ENCODE data around the gene ZNF669.
"Not testable (repeated sequence)": the region's sequence is repeated elsewhere in the genome, so short reads cannot be mapped to it uniquely, and the experiment has no call there.

The ZNF669 gene

DNA sequence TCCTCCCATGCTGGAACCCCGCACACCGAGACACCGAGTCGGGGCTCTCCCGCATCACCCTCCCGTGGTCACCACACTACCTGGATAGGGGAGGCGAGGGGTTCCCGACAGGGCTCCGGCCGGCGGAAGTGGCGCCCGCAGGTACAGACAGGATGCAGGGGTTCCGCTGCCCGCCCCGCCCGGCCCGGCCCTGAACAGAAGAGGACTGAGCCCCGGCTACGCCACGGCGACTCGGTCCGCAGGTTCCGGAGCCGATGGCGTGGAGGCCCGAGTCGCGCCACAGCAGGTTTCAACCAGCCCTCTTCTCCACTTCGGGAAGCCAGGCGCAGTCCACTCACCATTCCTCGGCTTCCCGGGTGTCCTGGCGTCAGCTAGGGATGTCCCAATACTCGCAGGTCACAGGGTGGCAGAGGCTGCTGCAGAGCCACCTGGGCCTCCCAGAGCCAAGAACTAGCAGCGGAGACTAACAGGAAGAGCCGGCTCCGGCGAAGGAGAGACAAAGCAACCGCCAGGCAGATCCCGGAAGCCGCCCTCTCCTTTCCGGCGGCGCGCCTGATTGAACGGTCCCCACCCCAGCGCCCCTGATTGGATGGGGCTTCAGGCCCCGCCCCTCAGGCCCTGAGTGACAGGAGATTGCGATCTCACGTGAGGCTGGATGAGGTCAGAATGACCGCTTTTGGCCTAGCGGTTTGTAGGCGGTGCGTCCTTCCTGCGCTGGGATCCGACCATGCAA lies at the start of gene ZNF669:
Gene ZNF669, minus strand, starts transcription at position 498 of the 733 bp plus-strand sequence. Its CDS starts 157 bp downstream, at position 341.
- DNase-seq: peak; percentile 92 to 93

GRCh38 chr1:247147781-247148180 lies 43.6 kb upstream of the ZNF669 start:
- no peak for DNase-seq

- DNase-seq: not testable (repeated sequence)
Measured at GRCh38 chr1:247147120-247147519, 43.0 kb upstream of the ZNF669 start.

GRCh38 chr1:247146671-247147070 lies 42.5 kb upstream of the ZNF669 start:
- no peak for DNase-seq

DNA sequence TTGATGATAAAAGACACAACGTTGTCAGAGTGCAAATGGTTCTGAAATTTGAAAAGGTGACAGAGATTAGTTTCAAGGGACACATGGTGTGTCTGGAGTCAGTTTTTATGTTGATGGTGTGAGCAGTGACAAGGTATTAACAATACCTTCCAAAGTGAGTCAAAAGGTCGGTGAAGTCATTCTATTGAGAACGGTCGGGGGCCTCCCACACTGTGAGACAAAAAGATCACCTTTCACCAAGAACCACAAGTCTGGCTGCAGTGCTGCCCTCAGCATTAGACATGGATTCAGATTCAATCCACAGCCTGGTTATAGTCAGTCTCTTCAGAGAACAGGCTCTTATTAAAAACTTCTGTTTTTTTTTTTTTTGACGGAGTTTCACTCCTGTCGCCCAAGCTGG lies 41.1 kb upstream of the ZNF669 start:
- DNase-seq: no peak

GRCh38 chr1:247139557-247139956 lies 35.4 kb upstream of the ZNF669 start:
- not testable (repeated sequence) for DNase-seq

DNA sequence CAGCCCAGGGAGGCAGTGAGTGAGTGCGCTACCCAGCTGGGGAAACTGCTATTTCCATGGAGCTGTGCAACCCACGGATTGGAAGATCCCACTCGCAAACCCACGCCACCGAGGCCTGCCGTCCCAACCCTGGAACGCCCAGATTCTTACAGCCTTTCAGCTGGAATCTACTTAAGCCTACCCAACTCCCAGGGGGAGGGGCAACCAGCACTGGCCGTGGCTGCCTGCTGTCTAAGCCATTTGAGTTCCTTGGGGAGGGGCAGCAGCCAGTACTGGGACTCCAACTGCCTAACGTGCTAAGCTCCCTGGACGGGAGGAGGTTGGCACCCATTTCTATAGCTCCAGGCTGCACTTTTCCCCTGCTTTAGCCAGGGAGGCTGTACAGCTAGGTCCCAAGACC lies 27.1 kb upstream of the ZNF669 start:
- DNase-seq: no peak

GRCh38 chr1:247127519-247128282 lies 23.5 kb upstream of the ZNF669 start:
- DNase-seq: not testable (repeated sequence)

DNA sequence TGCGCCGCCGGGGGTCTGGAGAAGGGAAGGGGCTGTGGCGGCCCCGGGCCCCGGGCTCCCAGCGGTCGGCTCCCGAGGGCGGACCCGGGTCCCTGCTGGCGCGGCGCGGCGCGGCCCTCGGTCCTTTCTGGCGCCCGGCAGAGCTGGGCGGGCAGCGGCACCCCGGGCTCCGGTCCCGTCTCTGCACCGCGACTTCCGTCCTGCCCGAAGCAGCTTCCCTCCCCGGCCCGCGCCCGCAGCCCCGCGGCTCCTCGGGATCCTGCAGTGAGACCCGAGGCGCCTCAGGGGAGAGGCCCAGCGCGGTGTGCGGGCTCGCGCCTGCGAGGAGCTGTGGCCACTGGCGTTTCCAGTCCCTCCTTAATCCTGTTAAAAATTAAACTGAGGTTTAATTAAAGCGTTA lies 22.4 kb upstream of the ZNF669 start:
- DNase-seq: not testable (repeated sequence)

- DNase-seq: not testable (repeated sequence)
Measured at GRCh38 chr1:247126166-247126565, 22.0 kb upstream of the ZNF669 start.

DNA sequence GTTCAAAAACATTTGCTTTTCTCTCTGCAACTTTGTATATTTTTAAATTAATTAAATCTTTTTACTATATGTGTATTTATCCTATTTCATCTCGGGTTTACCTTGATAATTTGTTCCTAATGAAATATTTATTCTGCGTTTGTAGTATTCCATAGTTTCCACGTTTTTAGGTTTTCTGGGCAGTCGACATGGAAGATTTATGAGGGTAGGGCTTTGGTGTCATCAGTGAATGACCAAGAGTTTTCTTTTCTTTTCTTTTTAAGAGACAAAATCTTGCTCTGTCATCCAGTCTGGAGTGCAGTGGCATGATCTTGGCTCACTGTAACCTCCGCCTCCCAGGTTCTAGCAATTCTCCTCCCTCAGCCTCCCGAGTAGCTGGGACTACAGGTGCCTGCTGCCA lies 17.2 kb upstream of the ZNF669 start:
- no peak for DNase-seq

DNA sequence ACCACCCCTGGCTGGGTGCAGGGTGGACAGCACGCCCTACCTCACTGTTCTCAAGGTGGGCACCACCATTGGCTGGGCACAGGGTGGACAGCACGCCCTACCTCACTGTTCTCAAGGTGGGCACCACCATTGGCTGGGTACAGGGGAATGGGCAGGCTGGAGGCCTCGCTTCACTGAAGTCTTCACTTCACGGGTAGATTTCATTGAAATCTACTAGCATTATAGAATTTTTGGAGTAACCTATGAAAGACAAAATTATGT lies 16.2 kb upstream of the ZNF669 start:
- not testable (repeated sequence) for DNase-seq

DNA sequence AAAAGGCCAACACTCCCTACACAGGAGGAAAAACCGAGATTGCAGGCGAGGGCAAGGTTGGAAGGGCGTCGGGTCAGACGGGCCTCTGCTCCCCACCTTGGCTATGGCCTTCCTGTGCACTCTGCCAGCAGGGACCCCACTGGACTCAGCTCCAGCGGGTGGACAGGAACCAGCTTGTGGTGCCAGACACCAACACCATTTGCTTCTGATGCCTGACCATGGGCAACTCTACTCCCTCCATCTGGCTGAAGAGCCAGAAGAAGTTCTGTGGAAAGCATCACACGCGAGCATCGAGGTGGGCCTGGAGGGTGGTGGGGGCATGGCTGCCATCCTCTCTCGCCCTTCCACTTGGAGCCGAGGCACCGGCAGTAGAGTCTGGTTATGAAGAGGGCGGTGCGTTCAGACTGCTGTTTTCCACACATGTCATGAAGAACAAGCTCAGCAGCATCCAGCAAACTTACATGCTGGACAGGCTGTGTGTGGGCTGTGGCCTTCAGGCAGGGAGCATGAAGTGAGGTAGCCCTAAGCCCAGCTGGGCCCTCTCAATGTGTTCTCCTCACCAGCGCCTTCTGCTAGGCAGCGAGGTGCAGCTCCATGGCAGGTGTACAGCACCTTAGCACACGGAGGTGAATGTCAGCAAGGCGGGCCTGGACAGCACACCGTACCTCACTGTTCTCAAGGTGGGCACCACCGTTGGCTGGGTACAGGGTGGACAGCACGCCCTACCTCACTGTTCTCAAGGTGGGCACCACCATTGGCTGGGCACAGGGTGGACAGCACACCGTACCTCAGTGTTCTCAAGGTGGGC lies 15.6 kb upstream of the ZNF669 start:
- no peak for DNase-seq

DNA sequence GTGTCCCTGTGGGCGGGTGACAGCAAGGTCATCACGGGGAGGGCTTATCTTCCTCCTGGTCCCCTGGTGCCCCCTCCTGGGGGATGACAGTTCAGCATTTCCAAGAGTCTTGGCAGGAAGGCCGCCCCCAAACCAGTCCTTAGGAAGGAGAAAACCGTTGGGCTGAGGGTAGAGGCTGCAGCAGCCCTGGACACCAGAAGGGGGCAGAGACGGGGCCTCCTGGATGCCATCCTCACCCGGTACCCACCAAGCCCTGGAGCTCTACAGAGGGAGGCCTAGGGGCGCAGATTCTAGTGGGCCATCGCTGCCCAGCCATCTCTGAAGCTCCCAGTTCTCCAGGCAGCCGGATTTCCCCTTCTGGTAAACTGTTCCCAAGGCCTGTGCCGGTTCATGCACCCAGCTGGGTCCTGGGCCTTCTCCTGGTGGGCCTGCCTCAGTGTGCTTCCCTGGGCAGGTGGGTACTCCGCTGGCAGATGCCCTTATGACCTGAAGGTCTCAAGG lies 14.8 kb upstream of the ZNF669 start:
- peak in 1 of 2 donors; percentile 39 for DNase-seq

DNA sequence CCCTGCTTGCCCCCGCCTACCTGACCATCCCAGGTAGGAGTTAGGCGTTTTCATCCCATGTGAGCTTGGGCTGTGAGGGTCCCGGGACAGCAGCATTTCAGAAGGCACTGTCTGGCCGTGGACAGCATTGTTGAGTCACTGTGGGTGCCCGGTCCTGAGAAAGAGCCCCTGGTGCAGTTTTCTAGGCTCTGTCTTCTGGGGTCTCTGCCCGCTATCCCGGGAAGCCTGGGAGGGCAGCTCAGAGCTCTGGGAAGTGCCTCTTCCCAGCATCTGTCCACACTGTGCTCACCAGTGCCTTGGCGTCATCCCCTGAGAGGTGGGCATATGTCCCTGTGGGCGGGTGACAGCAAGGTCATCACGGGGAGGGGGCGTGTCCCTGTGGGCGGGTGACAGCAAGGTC lies 11.4 kb upstream of the ZNF669 start:
- no peak for DNase-seq

DNA sequence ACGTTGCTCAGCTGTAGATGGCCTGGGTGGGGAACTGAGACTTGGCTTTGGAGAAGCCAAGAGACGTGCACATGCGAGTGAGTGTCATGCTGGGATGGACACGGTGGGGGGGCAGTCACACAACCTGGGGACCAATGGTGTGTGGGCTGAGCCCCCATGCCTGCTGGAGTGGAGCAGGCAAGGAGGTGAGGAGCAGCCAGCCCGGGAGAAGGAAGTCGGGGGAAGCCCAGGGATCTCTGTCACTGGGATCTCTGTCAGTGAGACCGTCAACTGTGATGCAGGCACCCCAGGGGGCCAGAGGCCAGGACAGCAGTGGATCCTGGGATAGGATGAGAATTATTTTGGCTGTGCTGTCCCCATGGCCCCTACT lies 11.0 kb upstream of the ZNF669 start:
- no peak for DNase-seq

- no peak for DNase-seq
Measured at GRCh38 chr1:247114351-247115140, 10.4 kb upstream of the ZNF669 start.

GRCh38 chr1:247113733-247114271 lies 9.6 kb upstream of the ZNF669 start:
- no peak for DNase-seq

GRCh38 chr1:247113094-247113497 lies 8.9 kb upstream of the ZNF669 start:
- no peak for DNase-seq

DNA sequence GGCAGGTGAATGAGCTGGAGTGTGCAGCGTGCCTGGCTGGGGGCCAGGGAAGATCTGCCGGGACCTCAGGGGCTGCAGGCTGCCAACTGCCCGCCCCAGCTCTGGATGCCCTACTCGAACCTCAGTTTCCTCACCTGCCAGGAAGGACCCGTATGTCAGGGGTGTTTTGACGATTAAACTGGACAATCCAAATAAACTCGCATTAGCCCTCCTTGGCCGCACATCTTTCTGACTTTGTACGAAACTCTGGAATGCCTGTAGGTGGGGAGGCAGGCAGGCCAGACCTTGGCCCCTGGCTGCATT lies 8.3 kb upstream of the ZNF669 start:
- DNase-seq: no peak

GRCh38 chr1:247111700-247112478 lies 7.7 kb upstream of the ZNF669 start:
- no peak for DNase-seq

DNA sequence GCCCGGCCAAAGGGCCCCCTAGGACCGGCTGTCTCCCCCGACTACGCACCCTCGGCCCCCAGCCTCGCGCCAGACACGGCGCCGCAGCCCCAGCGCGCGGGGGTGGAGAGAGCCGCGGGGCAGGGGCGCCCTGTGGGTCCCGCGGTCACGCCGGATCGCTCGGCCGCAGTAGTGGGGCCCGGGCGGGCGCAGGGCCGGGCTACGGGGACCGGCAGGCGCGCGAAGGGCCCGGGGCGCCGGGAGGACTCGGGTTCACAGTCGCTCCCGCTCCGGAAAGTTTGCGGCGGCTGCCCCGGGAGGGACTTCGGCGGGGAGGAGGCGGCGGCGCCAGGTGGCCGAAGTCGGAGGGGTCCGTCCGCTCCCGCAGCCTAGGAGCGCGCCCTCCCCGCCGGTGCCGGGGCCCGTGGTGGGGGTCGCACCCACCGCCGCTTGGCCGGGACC lies 7.1 kb upstream of the ZNF669 start:
- no peak for DNase-seq

Measured in CD4-positive, alpha-beta T cell treated with Interleukin-1 beta for 1 hour (primary cell).